Endothelial cell of umbilical vein (primary cell): ENCODE results near the gene BDH1.

Experiments used
- CTCF ChIP-seq, 2 donors: IDR thresholded peaks; 1 replicate in 1 of 2; 2 replicates in 1 of 2; pipeline ENCODE4 v1.5.1; 2011; ENCODE audit warnings: low read length in 2 of 2, mild to moderate bottlenecking in 2 of 2, moderate library complexity in 2 of 2, control low read depth in 1 of 2, inconsistent platforms in 1 of 2, low read depth in 1 of 2; ENCODE audit not compliant: insufficient read depth in 1 of 2; ENCODE audit errors: extremely low read depth in 1 of 2
- EZH2 ChIP-seq: IDR thresholded peaks from 2 replicates; pipeline ENCODE4 v1.6.1; 2012; ENCODE audit warnings: borderline replicate concordance, low read depth, mild to moderate bottlenecking, moderate library complexity, low read length, inconsistent platforms; ENCODE audit not compliant: severe bottlenecking
- GATA2 ChIP-seq: IDR thresholded peaks from 2 replicates; pipeline ENCODE4 v1.7.0; 2011; ENCODE audit warnings: low read depth, mild to moderate bottlenecking, moderate library complexity, mixed read lengths, low read length; ENCODE audit not compliant: insufficient read length, insufficient read depth
- JUN ChIP-seq: IDR thresholded peaks from 2 replicates; pipeline ENCODE4 v1.6.1; 2011; ENCODE audit warnings: borderline replicate concordance, low read depth; ENCODE audit not compliant: insufficient read length, insufficient read depth
- MAX ChIP-seq: IDR thresholded peaks from 2 replicates; pipeline ENCODE4 v1.6.1; 2011; ENCODE audit not compliant: insufficient read depth, insufficient read length
- MYC ChIP-seq: IDR thresholded peaks from one replicate; pipeline ENCODE4 v1.6.1; 2011; ENCODE audit warnings: mild to moderate bottlenecking, low read depth, low read length
- POLR2A ChIP-seq: IDR thresholded peaks from 2 replicates; pipeline ENCODE4 v1.6.1; 2012; ENCODE audit warnings: low read depth, mild to moderate bottlenecking, control low read depth, low read length
- POLR2AphosphoS5 ChIP-seq: IDR thresholded peaks from 2 replicates; pipeline ENCODE4 v1.6.1; 2012; ENCODE audit warnings: low read depth, mild to moderate bottlenecking, control low read depth, low read length, moderate library complexity; ENCODE audit not compliant: insufficient read depth

- TF ChIP-seq CTCF (IDR thresholded peaks at IDR 0.05; ENCODE audit: extremely low read depth in 1 of 2, insufficient read depth in 1 of 2, low read depth in 1 of 2, low read length in 2 of 2) (no peak), JUN (no peak), POLR2AphosphoS5 (no peak), POLR2A (no peak), EZH2 (no peak), GATA2 (no peak), MAX (no peak), MYC (no peak)
Measured at GRCh38 chr3:197600796-197601565, 45.2 kb upstream of the BDH1 start.
